ENCODE measurements around the gene TDRD6. TPM values are rescaled to one million over a fixed set of nuclear protein-coding genes. Genes with fewer than 3 reads are reported as not detected.

Gene TDRD6
- total RNA-seq, 2 donors from 2014 or later = 0.66 to 0.78 TPM

GRCh38 chr6:46677314-46677654 is 10.4 kb upstream of the TDRD6 start:
- TF ChIP-seq CTCF (IDR thresholded peaks at IDR 0.05) (peak in 1 of 7 experiments; percentile 6), POLR2A (IDR thresholded peaks at IDR 0.05) (no peak)
- H3K27ac ChIP-seq = no peak overlapping the region
- H3K9me3 ChIP-seq = no peaks in the 10 kb centered on the region
- no peak for DNase-seq
- H3K4me1 ChIP-seq = no peaks in the 10 kb centered on the region
- H3K27me3 ChIP-seq = no peaks in the 10 kb centered on the region
- H3K36me3 ChIP-seq (replicated peaks in 1 of 2; ENCODE audit: insufficient read depth in 1 of 2, low read depth in 2 of 2) = no peaks in the 10 kb centered on the region
- intact Hi-C loops (cut with DNase I) = no loop called here
- no peak overlapping the region for H3K4me3 ChIP-seq
- no peak for ATAC-seq
- 82% methylated on average over 4 of the region's 4 CpGs for WGBS, 2 donors

- no peaks in the 10 kb centered on the region for H3K4me1 ChIP-seq
- H3K36me3 ChIP-seq (replicated peaks in 1 of 2; ENCODE audit: insufficient read depth in 1 of 2, low read depth in 2 of 2) = no peaks in the 10 kb centered on the region
- TF ChIP-seq CTCF (IDR thresholded peaks at IDR 0.05) = no peak
- no peaks in the 10 kb centered on the region for H3K9me3 ChIP-seq
- DNase-seq (no peak), ATAC-seq (no peak)
- H3K4me3 ChIP-seq = no peak overlapping the region
- no peak overlapping the region for H3K27ac ChIP-seq
- intact Hi-C loops (cut with DNase I) = no loop called here
- H3K27me3 ChIP-seq = no peaks in the 10 kb centered on the region
- 73 to 76% methylated on average over 4 of the region's 4 CpGs for WGBS, 2 donors
These were observed 2.9 kb upstream of the TDRD6 start for GRCh38 chr6:46684771-46685170.

GRCh38 chr6:46688117-46688965 is 656 bp downstream of the TDRD6 start:
- DNase-seq = no peak
- H3K27ac ChIP-seq = no peak overlapping the region
- 92 to 94% methylated on average over 57 to 73 of the region's 85 CpGs for WGBS, 2 donors
- no peaks in the 10 kb centered on the region for H3K9me3 ChIP-seq
- intact Hi-C loops (cut with DNase I) = no loop called here
- no peak for TF ChIP-seq POLR2A (IDR thresholded peaks at IDR 0.05)
- no peak for TF ChIP-seq CTCF (IDR thresholded peaks at IDR 0.05)
- H3K4me3 ChIP-seq = no peak overlapping the region
- no peaks in the 10 kb centered on the region for H3K4me1 ChIP-seq
- no peaks in the 10 kb centered on the region for H3K36me3 ChIP-seq (replicated peaks in 1 of 2; ENCODE audit: insufficient read depth in 1 of 2, low read depth in 2 of 2)
- no peaks in the 10 kb centered on the region for H3K27me3 ChIP-seq
- ATAC-seq = no peak

- no peak for ATAC-seq
- no peaks in the 10 kb centered on the region for H3K4me1 ChIP-seq
- TF ChIP-seq POLR2A (IDR thresholded peaks at IDR 0.05) = no peak
- no peak for TF ChIP-seq CTCF (IDR thresholded peaks at IDR 0.05)
- no peak overlapping the region for H3K4me3 ChIP-seq
- no peaks in the 10 kb centered on the region for H3K36me3 ChIP-seq (replicated peaks in 1 of 2; ENCODE audit: insufficient read depth in 1 of 2, low read depth in 2 of 2)
- H3K27ac ChIP-seq = no peak overlapping the region
- WGBS, 2 donors = 86 to 92% methylated on average over 12 to 13 of the region's 13 CpGs
- H3K27me3 ChIP-seq = no peaks in the 10 kb centered on the region
- no peak for DNase-seq
- intact Hi-C loops (cut with DNase I) = no loop called here
- no peaks in the 10 kb centered on the region for H3K9me3 ChIP-seq
These were observed 1.3 kb downstream of the TDRD6 start for GRCh38 chr6:46688966-46689335.

GRCh38 chr6:46689657-46690056 is 2.0 kb downstream of the TDRD6 start:
- H3K9me3 ChIP-seq = no peaks in the 10 kb centered on the region
- H3K27ac ChIP-seq = no peak overlapping the region
- TF ChIP-seq CTCF (IDR thresholded peaks at IDR 0.05) (no peak), POLR2A (IDR thresholded peaks at IDR 0.05) (no peak)

More at GRCh38 chr6:46689657-46690056, 2.0 kb downstream of the TDRD6 start:
- ATAC-seq (no peak), DNase-seq (no peak)
- 76 to 97% methylated on average over 3 of the region's 3 CpGs for WGBS, 2 donors
- no peaks in the 10 kb centered on the region for H3K36me3 ChIP-seq (replicated peaks in 1 of 2; ENCODE audit: insufficient read depth in 1 of 2, low read depth in 2 of 2)
- H3K4me1 ChIP-seq = no peaks in the 10 kb centered on the region
- intact Hi-C loops (cut with DNase I) = no loop called here
- no peaks in the 10 kb centered on the region for H3K27me3 ChIP-seq
- no peak overlapping the region for H3K4me3 ChIP-seq
